Pons (tissue), 1 donor: Measurements from ENCODE around the gene MSL2.
"Not testable (repeated sequence)": the region's sequence is repeated elsewhere in the genome, so short reads cannot be mapped to it uniquely, and the experiment has no call there.

ENCODE experiments used
- DNase-seq: peaks from one replicate; pipeline ENCODE4 v3.0.0-alpha.2; 2016; ENCODE audit warnings: low spot score

MSL2 gene, protein sequence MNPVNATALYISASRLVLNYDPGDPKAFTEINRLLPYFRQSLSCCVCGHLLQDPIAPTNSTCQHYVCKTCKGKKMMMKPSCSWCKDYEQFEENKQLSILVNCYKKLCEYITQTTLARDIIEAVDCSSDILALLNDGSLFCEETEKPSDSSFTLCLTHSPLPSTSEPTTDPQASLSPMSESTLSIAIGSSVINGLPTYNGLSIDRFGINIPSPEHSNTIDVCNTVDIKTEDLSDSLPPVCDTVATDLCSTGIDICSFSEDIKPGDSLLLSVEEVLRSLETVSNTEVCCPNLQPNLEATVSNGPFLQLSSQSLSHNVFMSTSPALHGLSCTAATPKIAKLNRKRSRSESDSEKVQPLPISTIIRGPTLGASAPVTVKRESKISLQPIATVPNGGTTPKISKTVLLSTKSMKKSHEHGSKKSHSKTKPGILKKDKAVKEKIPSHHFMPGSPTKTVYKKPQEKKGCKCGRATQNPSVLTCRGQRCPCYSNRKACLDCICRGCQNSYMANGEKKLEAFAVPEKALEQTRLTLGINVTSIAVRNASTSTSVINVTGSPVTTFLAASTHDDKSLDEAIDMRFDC

DNA sequence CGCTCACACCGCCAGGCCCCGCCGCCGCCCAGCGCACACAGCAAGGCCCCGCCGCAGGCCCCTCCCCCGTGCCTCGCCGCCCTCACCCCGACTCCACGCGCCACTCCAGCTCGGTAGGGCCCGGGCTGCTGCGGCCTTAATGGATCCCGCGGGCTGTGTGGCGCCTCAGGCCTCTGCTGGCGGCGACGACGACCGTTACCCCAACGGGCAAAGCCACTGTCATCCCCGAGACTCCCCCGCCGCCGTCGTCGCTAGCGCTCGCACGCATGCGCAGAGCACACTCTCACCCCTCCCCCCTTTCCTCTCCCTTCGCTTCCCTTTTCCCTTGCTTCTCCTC, at the start of gene MSL2:
Gene MSL2, minus strand, starts transcription at position 272 of the 337 bp plus-strand sequence. CDS start 1,222 bp downstream, outside the sequence.
- no peak for DNase-seq

DNA sequence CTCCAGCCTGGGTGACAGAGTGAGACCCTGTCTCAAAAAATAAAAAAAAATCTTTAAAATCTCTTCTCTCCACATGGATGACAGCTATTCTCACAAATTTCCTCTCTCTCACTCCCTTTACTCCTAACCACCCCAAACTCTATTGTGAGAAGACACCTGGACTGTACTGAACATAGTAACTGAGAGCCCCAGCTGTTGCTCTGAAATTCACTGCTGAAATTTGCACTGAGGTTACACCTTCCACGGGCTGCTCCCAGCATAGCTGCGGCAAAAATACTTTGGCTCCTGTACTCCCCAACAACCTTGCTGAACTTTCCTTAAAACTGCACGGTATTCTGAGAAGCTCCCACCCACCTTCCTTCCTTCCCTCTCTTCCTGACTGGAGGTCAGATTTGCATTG, 49.6 kb upstream of the MSL2 start:
- DNase-seq = no peak

DNA sequence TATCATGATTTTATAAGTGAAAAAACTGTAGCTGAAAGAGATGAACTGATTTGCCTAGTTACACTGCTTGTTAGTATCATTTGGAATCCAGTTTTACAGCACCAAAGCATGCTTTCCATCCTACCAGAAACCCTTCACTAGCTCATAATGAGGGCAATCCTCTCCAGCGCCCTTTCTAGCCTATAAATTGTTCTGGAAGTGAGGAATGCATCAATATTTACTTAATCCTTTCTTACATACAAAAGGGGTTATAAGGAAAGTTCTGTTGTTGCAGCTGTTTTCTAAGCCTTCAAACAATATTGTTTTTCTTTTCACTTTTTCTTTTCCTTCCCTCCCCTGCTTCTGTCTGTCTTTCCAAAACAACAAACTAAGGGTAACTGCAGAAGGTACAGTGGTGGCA, 43.0 kb upstream of the MSL2 start:
- DNase-seq = no peak

DNA sequence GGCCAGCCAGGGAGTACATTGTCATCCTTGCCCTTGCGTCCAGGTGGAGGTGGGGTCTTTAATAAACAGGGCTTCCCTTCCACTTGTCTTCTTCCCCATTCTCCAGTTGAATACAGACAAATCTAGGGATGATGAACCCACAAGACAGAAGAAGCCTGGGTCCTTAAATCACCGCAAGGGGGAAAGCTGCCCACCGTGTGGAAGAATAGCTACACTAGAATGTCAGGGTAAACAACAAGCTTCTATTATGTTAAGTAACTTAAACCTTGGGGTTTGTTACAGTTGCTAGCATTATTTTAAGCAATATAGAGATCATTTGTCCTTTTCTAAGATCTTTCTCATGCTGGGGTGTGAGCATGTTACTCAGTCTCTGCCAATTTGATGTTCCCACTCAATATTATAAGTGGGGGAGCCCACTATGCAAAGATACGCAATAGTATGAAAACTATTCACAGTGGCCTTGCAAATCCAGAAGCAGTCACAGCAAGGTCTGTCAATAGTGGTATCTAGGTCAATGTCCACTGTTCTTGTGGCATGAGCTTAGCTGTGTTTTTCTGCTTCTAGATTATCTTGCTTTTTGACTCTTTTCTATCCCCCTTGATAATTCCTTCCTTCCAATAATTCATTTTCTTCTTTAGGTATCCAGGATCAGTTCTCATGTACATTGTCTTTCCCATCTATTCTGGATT, 42.0 kb upstream of the MSL2 start:
- DNase-seq = no peak

DNA sequence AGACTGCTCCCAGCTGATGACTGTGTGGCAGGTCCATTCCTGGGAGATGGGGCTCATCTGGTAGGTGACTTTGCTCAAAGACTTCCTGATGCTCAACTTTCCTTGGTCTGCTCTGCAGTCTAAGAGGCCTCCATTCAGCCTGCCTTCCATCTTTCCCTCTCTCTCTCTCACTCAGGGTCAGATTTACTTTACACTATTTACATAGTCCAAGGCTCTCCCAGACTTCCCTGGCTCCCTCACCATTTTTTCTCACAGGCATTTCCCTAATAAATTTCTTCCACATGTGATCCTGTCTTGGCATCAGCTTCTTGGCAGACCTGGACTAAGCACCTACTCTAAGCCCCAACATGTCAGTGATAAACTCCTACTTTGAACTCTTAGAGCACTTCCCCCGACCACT, 41.0 kb upstream of the MSL2 start:
- no peak for DNase-seq

DNA sequence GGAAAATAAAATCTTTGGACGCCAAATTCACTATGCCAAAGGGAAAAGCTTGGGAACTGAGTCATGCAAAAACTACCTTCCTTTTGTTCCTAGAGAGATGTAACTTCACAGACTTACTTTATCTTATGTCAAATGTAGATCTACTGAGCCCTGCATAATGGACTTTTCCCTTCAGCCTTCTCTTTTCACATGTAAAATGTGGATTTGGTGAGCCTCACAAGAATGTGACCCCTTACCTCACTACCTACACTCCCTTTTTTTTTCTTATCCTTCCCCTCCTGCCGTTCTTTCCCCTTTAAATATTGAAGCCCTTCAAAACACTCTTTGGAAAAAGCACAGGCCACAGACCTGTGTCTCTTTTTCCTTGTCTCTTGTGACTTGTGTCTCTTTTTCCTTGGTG, 40.0 kb upstream of the MSL2 start:
- DNase-seq = no peak

DNA sequence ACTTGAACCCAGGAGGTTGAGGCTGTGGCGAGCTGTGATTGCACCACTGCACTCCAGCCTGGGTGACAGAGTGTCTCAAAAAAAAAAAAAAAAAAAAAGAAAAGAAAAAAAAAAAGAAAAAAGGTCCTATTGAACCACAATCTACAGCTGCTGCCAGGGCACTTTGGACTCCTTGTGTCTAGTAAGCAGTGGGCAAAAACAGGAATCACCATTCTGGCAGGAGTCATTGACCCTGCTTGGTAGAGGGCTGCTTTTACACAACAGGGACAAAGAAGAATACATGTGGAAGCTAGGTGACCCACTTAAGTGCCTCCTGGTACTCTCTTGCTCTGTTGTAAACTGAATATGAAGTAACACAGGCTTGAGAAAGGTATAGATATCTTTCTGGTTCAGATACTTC, 39.4 kb upstream of the MSL2 start:
- DNase-seq = no peak

DNA sequence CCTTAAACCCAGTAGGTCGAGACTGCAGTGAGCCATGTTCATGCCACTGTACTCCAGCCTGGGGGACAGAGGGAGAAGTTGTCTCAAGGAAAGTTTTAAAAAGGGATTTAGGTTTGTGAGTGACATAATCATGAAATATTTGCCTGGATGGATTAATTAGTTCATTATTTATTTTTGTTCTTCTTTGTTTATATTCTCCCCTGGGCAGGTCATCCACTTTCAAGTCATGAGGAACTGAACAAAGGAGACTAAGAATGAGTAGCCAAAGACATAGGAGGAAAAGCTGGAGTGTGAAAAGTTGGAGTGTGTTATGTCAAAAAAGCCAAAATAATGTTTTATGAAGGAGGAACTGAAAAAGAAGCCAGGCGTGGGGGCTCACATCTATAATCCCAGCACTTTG, 36.3 kb upstream of the MSL2 start:
- no peak for DNase-seq

DNA sequence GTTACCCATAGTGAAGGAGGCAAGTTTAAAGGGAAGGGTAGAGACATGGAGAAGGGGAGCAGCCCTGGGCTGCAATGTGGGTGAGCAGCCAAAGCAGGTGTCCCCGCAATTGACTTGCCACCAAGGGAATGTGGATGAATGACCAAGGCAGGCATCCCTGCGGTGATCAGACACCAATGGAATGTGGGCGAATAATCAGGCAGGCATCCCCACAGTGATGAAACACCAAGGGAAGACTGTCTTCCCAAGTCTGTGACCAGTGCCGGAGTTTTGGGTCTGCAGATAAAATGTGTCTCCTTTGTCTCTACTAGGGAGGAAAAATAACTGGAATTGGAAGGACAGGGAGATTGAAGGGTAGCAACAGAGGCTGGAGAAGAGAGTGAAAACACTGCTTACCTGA, 26.6 kb upstream of the MSL2 start:
- DNase-seq = not testable (repeated sequence)

DNA sequence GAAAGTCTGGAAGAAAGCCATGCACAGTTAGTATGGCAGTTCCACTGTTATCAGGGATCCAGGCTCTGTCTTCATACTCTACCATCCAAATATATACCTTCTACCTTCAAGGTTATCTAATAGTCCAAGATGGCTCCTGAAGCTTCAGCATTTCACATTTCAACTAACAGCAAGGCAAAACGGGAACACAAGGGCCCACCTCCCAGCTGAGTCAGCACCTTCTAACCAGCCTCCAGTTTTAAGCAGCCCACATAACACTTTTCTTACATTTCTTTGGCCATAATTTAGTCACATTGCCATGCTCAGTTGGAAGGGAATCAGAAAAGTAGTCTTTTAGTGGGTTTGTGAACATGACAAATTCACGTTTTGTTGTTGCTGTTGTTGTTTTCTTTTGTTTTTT, 15.4 kb upstream of the MSL2 start:
- no peak for DNase-seq

DNA sequence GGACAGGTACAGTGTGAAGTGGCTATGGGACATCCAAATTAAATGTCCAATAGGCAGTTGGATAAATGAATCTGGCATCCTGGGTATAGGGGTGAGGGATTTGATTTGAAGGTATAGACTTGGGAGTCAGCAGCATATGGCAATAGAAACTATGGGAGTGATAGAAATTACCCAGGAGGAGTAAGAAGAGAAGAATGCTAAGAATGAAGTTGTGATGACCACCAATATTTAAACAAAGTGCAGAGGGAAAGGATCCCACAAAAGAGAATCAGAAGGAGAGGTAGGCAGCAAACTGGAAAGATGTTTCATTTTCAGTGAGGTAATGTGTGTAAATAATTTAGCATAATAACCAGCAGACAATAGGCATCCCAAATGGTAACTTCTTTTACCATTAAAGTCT, 13.8 kb upstream of the MSL2 start:
- DNase-seq = no peak

DNA sequence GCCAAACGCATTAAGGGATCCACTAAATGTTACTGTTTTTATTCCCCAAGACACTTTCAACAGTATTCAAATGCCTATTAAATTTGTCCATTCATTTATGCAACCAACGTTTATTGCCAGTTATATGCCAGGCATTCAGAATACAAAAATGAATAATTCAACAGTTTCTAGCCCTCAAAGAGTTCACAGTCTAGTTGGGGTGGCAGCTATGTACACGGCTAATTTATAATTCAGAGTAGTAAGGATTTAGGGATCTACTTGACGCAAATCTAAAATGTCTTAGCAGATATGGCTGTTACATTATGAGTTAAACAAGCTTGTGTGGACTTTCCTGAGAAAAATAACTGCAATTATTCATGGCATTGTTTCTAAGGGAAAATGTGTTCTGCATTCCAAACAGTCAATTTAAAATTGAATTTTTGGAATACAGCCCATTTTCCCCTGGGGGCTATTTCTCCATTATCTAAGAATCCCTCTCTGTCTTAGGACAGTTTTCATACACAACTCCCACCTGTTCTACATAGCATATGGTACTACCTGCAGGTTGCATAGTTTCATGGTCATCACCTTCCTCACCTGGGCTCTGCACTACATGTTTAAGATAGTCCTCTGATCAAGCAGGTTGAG, 11.5 kb upstream of the MSL2 start:
- peak; percentile 35 for DNase-seq

DNA sequence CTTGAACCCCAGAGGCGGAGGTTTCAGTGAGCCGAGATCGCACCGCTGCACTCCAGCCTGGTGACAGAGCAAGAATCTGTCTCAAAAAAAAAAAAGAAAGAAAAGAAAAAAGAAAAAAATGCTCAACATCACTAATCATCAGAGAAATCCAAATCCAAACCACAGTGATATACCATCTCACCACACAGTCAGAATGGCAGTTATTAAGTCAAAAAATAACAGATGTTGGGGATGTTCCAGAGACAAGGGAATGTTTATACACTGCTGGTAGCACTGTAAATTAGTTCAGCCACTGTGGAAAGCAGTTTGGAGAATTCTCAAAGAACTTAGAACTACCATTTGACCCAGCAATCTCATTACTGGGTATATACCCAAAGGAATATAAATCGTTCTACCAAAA, 3.1 kb upstream of the MSL2 start:
- not testable (repeated sequence) for DNase-seq

DNA sequence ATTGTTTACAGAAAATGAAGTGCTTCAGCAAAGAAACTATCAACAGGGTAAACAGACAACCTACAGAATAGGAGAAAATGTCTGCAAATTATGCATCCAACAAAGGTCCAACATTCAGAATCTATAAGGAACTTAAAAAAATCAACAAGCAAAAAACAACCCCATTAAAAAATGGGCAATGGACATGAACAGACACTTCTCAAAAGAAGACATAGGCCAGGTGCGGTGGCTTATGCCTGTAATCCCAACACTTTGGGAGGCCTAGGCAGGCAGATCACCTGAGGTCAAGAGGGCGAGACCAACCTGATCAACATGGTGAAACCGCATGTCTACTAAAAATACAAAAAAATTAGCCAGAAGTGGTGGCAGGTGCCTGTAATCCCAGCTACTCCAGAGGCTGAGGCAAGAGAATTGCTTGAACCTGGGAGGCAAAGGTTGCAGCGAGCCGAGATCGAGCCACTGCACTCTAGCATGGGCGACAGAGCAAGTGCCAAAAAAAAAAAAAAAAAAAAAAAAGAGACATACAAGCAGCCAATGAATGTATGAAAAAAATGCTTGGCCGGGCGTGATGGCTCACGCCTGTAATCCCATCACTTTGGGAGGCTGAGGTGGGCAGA, 2.4 kb upstream of the MSL2 start:
- not testable (repeated sequence) for DNase-seq

DNA sequence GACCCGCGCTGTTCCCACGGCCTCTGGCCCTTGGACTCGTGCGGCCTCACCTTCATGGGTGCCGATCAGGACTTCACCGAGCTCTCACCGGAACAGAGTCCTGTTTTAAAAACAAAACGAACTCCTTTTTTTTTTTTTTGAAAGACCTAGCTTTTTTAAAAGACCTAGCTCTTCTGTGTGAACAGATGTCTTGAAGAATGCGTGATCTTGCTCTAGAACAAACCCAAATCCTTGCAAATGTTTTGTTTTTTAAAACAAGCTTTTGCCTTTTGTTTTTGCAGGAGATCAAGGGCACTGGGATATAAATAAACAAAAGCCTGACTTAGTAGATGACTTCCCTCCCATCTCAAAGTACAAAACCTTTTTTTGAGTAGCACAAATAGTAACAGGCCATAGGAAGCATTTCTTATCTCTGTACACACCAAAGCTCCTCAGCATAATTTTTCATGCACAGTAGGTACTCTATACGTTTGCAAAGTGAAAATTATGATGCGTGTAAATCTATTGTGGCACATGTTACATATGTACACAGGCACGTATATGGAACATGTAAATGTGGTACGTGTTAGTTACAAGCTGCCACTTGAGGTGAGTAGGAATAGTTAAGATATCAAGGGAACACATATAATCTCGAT, 1.1 kb upstream of the MSL2 start:
- DNase-seq = peak; percentile 58

DNA sequence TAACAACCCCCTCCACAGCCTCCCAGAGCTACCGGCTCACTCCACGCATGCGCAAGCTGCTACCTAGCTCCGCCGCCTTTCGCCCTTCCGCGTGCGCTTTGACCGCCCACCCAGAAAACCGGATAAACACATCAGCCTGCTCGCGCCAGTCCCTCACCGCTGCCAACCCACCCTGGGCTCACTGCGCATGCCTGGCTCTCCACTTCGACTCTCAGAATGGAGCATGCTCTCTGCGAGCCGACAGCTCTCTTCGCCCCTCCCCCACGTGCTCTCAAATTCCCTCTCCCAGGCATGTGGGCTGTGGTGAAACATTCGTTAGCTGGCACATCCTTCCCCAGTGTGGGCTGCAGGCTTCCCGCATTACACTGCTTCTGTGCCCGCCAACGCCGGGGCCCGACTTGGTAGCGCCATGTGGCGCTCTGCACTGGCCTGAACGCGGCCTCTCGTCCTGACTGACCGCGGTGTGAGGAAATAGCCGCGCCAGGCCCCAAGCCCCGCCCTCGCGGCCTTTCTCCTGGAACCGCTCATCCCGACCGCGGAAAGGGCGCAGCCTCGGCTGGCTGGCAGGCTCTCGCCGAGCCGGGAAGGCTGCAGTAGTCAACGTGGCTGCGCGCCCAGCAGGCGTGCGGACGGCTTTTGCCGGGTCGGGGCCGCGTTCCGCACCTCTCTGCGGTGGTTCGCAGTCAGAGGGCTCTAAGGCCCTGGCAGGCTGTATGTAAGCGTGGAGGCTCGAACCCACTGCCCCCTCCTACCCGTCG, 445 bp upstream of the MSL2 start:
- peak; percentile 99 for DNase-seq

DNA sequence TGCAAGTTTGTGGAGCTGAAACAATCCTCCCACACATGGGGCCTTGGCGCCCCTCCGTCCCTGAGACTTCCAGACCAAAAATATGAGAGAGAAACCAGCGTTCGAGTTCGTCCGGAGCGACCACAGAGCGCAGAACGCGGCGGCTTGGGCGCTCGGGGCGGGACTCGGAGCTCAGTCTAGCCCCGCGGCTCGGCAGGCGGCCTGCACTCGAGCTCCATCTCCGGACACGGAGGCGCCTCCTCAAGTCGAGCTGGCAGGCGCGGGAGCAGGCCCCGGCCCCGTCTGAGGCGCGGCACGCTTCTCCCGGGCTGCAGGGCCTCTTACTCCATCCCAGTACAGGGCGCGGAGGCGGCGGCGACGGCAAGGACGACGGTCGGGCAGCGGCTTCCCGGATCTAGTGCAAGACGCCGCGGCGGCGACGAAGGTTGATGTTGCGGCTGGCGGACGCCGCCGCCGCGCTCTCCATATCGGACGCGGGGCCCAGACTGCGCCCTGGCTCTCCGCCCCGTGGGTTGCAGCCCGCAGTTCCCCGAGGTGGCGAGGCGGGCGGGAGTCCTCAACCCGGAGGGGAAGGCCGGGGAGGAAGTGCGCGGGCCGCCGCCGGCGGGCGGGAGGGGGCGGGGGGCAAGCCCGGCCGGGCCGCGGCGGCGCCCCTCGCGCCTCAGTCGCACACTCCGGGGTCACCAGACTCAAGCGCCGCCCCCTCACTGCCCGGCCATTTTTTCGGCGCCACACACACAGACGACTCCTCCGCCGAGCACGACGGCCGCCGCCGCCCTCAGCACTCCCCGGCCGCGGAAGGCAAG, 674 bp downstream of the MSL2 start:
- DNase-seq = peak; percentile 60

DNA sequence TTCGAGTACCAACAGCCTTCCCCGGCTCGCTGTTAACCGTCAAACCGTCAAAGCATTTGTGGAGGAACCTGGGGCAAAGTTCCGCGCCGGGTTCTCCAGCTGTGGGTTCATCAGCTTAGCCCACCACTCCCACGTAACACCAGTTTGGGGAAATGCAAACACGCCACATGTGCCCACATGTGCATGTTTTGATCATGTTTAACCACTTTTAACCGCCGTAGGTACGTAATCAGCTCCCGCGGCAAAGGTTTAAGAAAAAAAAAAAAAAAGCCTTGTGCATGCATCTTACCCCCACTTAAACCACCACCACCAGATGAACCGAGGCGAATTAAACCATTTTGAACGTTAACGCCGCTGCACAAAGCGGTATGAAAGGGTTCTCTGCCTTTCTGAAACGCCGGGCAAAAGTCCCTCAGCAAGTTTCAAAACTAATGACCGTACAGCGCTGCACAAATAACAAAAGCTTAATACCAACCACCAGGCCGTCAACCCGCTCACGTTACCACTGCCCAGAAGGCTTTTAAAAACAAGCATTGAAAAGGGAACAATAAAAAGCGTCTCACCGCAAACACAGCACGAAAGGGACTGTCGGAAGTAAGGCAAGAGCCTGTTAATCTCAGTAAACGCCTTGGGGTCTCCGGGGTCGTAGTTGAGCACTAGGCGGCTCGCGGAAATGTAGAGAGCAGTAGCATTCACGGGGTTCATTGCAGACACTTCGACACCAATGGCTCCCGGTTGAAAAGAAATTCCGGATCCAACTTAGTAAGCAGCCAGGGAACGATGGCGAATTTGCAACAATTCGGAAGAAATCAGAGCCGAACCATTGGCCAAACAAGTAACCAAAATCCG, 1.5 kb downstream of the MSL2 start:
- DNase-seq = peak; percentile 25

DNA sequence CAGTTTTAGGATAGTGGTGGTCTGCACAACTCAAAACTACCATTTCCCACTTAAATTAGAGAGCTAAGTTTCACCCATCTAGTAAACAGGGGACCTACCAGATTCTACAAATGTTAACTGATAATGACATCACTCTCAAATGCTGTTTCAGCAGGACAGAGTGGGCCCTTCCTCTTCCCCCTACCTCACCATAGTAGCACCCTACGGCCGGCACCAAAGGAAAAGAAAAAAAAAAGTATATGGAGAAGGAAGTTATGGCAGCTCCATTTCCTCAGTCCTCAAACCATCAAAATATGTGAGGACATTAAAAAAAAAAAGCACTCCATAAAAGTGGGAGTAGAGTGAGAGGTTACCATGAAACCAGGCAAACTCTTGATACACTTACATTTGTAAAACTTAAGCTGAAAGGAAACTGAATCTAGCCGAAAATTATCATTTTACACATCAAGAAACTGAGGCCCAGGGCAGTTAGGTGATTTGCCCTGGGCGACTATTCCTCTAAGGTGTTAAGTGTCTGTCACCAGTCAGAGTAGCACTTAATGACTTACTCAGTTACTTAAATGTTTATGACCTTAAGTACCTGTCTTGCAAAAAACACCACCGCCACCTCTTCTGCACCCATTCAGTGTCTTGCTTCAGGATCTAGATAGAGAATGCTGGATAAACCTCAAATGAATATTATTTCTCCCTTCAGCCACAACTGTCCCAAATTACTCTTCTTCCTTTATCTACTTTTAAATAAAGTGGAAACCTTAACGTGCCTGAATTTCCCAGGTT, 2.7 kb downstream of the MSL2 start:
- DNase-seq = peak; percentile 45
